HUES6 (cell line): ENCODE measurements around the gene C1QTNF1.

Experiments used
- H3K27ac ChIP-seq: 2 replicates; pipeline ENCODE4 v1.7.0; 2013; ENCODE audit warnings: low read depth, mild to moderate bottlenecking, low read length, inconsistent platforms
- H3K27me3 ChIP-seq: 2 replicates; pipeline ENCODE4 v1.6.1; 2013; ENCODE audit warnings: low read length; ENCODE audit not compliant: control insufficient read depth, insufficient read depth
- H3K36me3 ChIP-seq: 2 replicates; pipeline ENCODE4 v1.6.1; 2013; ENCODE audit warnings: low read length; ENCODE audit not compliant: control insufficient read depth, insufficient read depth
- H3K4me1 ChIP-seq: 2 replicates; pipeline ENCODE4 v1.6.1; 2013; ENCODE audit warnings: low read length; ENCODE audit not compliant: control insufficient read depth, insufficient read depth
- H3K4me3 ChIP-seq: 2 replicates; pipeline ENCODE4 v1.5.1; 2013; ENCODE audit warnings: low read depth, low read length
- H3K9ac ChIP-seq: one replicate; pipeline ENCODE4 v1.6.1; 2013; ENCODE audit warnings: mild to moderate bottlenecking, low read length
- H3K9me3 ChIP-seq: 2 replicates; pipeline ENCODE4 v1.6.1; 2013; ENCODE audit warnings: low read depth, low read length; ENCODE audit not compliant: control insufficient read depth, insufficient read depth

C1QTNF1 gene

GRCh38 chr17:79078476-79079190 lies 54.7 kb downstream of the C1QTNF1 start:
- H3K27ac ChIP-seq, result no peak overlapping the region
- H3K4me3 ChIP-seq, result no peak overlapping the region
- H3K27me3 ChIP-seq, result no peaks in the 10 kb centered on the region
- H3K9ac ChIP-seq, result no peak overlapping the region
- no peaks in the 10 kb centered on the region for H3K9me3 ChIP-seq
- H3K4me1 ChIP-seq, result 0 out of 2 replicates have a peak, but pooled peaks cover 6% of the 10 kb centered on the region
- peaks cover 46% of the 10 kb centered on the region for H3K36me3 ChIP-seq

- Histone ChIP-seq H3K4me1 (0 out of 2 replicates have a peak, but pooled peaks cover 6% of the 10 kb centered on the region), H3K4me3 (no peak overlapping the region), H3K36me3 (peaks cover 54% of the 10 kb centered on the region), H3K27ac (no peak overlapping the region), H3K9me3 (no peaks in the 10 kb centered on the region), H3K9ac (no peak overlapping the region), H3K27me3 (no peaks in the 10 kb centered on the region)
Observed at GRCh38 chr17:79079421-79080200, 55.6 kb downstream of the C1QTNF1 start.

- H3K4me1 ChIP-seq, result 0 out of 2 replicates have a peak, but pooled peaks cover 6% of the 10 kb centered on the region
- no peak overlapping the region for H3K4me3 ChIP-seq
- peaks cover 61% of the 10 kb centered on the region for H3K36me3 ChIP-seq
- H3K27ac ChIP-seq, result no peak overlapping the region
- no peaks in the 10 kb centered on the region for H3K27me3 ChIP-seq
- no peaks in the 10 kb centered on the region for H3K9me3 ChIP-seq
- no peak overlapping the region for H3K9ac ChIP-seq
Observed at GRCh38 chr17:79080349-79080748, 56.4 kb downstream of the C1QTNF1 start.

- H3K36me3 ChIP-seq, result peaks cover 65% of the 10 kb centered on the region
- no peak overlapping the region for H3K9ac ChIP-seq
- H3K4me1 ChIP-seq, result 0 out of 2 replicates have a peak, but pooled peaks cover 1% of the 10 kb centered on the region
- H3K27me3 ChIP-seq, result no peaks in the 10 kb centered on the region
- no peaks in the 10 kb centered on the region for H3K9me3 ChIP-seq
- H3K4me3 ChIP-seq, result no peak overlapping the region
- H3K27ac ChIP-seq, result no peak overlapping the region
Observed at GRCh38 chr17:79080761-79081290, 56.9 kb downstream of the C1QTNF1 start.

GRCh38 chr17:79081571-79082276 lies 57.8 kb downstream of the C1QTNF1 start:
- H3K27me3 ChIP-seq, result no peaks in the 10 kb centered on the region
- H3K36me3 ChIP-seq, result peaks cover 72% of the 10 kb centered on the region
- no peak overlapping the region for H3K9ac ChIP-seq
- no peak overlapping the region for H3K27ac ChIP-seq
- no peaks in the 10 kb centered on the region for H3K9me3 ChIP-seq
- no peak overlapping the region for H3K4me3 ChIP-seq
- H3K4me1 ChIP-seq, result no peaks in the 10 kb centered on the region

GRCh38 chr17:79082311-79083190 lies 58.6 kb downstream of the C1QTNF1 start:
- Histone ChIP-seq H3K36me3 (peaks cover 69% of the 10 kb centered on the region), H3K27me3 (no peaks in the 10 kb centered on the region), H3K9ac (no peak overlapping the region), H3K27ac (no peak overlapping the region), H3K4me1 (no peaks in the 10 kb centered on the region), H3K4me3 (no peak overlapping the region), H3K9me3 (no peaks in the 10 kb centered on the region)

GRCh38 chr17:79083191-79083971 lies 59.4 kb downstream of the C1QTNF1 start:
- Histone ChIP-seq H3K9me3 (no peaks in the 10 kb centered on the region), H3K4me1 (no peaks in the 10 kb centered on the region), H3K36me3 (peaks cover 68% of the 10 kb centered on the region), H3K27ac (no peak overlapping the region), H3K4me3 (no peak overlapping the region), H3K27me3 (no peaks in the 10 kb centered on the region), H3K9ac (no peak overlapping the region)

GRCh38 chr17:79084291-79085153 lies 60.6 kb downstream of the C1QTNF1 start:
- no peaks in the 10 kb centered on the region for H3K27me3 ChIP-seq
- no peaks in the 10 kb centered on the region for H3K4me1 ChIP-seq
- no peaks in the 10 kb centered on the region for H3K9me3 ChIP-seq
- peaks cover 60% of the 10 kb centered on the region for H3K36me3 ChIP-seq
- no peak overlapping the region for H3K27ac ChIP-seq
- no peak overlapping the region for H3K4me3 ChIP-seq
- no peak overlapping the region for H3K9ac ChIP-seq

GRCh38 chr17:79085154-79085920 lies 61.4 kb downstream of the C1QTNF1 start:
- H3K27ac ChIP-seq, result no peak overlapping the region
- no peak overlapping the region for H3K4me3 ChIP-seq
- no peaks in the 10 kb centered on the region for H3K27me3 ChIP-seq
- peaks cover 52% of the 10 kb centered on the region for H3K36me3 ChIP-seq
- H3K9ac ChIP-seq, result no peak overlapping the region
- no peaks in the 10 kb centered on the region for H3K4me1 ChIP-seq
- no peaks in the 10 kb centered on the region for H3K9me3 ChIP-seq
